Cardiac septum (tissue), 1 donor: ENCODE measurements around the gene FDX1. TPM values are rescaled to one million over a fixed set of nuclear protein-coding genes. Genes with fewer than 3 reads are reported as not detected.

Experiments
- DNase-seq: peaks from one replicate; pipeline ENCODE4 v3.0.0-alpha.2; 2020; ENCODE audit warnings: low spot score
- intact Hi-C: fragments of 100-400 bp; cut with DNase I; formaldehyde crosslinking; loops from one replicate; pipeline ENCODE4 v1.14.0; 2022
- total RNA-seq: library from RNA; stranded (reverse); fragmentation: NEBNext Ultra II Directional; extraction: Animal tissue kit (Norgen Biotek cat#: 25700); gene quantifications from one replicate; pipeline ENCODE4 v1.2.1, GENCODE V29; 2021
- donor health status: DM: no; HTN: no; CAD: no.

The FDX1 gene
- total RNA-seq, 1 donor from 2014 or later: 21.7 TPM

DNA sequence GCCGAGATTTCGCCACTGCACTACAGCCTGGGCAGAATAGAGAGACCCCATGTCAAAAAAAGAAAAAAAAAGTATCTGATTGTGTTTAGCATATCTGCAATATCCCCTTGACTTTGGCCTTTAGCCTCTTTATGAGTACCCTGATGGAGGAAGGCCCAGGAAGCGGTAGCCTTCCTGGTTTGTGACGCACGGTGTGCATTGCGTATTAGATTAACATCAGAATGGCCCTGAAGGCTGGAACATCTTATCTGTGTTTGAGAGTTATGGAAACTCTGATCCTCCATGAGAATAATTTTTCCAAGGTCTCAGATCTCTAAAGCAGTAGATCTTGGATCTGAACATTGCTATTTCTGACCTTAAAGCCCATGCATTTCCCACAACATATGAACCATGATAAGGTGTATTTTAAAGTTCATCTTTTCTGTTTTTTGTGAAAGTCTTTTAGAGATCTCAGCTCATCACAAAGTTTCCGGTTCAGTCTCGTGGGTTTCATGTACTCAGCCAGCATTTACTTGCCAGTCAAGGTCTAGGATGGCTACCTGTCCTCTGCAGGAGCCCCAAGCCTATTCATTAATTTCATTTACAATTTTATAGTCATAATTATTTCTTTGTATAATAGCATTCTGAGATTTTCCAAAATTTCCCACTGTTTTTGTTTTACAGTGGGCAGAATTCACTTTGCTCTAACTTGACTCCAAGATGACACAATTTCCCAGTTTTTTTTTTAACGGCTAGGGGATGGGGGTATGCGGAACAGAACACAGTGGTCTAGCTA, 605 bp upstream of the FDX1 start:
- no peak for DNase-seq
- intact Hi-C loops: loop anchor here (5.0 to 10.0 kb wide), 2 partner anchors 132 to 334 kb away; partner anchors contain the start of genes RDX and ZC3H12C

DNA sequence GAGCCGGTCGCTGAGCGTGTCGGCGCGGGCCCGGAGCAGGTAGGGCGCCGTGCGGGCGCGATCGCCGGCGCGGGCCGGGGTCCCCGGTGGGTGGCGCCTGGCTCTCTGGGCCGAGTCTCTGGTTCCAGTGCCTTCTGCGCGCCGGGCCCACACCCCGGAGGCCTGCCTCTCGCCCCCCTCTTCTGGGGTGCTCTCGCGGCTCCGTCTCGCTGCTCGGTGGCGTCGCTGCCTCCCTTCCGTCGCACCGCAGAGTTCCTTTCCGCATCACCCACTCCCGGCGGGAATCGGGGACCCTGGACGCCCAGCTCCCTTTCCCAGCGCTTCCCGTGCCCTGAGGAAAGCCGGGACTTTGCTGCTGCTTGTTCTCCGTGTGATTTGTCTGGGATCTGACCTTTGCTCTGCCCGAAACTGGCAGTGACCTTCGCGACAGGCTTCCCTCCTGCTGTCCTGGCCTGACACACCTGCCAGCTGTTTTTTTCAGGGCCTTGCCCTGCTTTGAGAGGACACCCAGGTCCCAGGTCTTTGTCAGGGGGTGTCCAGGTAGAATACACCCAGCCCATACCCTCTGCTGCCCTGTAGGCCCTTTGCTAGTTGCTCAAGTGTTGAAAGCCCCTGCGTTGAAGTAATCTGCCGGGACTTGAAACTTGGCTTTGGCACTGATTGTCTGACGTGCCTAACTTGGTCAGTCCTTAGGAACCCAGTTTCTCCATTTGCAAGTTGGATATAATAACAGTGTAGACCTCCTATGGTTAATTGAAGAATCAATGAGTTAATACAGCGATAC, 711 bp downstream of the FDX1 start:
- intact Hi-C loops: loop anchor here (5.0 kb wide), 2 partner anchors 53 to 228 kb away; no protein-coding TSS in a partner anchor
- DNase-seq: peak; percentile 76

DNA sequence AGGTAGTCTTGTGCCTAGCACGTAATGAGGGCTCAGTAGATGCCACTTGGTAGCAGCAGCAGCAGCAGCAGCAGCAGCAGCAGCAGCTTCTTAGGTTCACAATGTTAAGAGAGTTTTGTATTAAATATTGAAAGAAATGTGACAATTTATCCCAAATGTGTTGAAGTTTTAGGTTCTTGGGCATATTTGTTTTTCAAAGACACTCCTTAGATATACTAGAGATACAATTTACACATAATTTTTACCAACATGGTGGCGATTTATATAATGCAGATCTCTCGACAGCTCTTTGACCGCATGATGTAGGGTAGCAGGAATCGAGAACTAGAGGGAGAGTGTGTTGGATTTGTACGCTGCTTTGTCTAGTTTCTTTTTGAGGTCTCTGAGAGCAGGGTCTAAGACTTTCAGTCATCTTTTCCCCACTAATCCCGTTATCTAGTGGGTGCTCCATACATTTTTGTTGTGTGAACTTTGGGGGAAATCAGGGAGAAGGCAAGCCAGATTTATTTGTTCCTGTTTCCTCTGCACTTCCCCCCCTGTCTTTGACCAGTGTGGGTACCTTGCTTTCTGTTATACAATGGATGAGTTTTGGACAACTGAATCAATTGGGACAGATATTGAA, 1.4 kb downstream of the FDX1 start:
- intact Hi-C loops: loop anchor here (5.0 kb wide), 2 partner anchors 54 to 229 kb away; no protein-coding TSS in a partner anchor
- no peak for DNase-seq

DNA sequence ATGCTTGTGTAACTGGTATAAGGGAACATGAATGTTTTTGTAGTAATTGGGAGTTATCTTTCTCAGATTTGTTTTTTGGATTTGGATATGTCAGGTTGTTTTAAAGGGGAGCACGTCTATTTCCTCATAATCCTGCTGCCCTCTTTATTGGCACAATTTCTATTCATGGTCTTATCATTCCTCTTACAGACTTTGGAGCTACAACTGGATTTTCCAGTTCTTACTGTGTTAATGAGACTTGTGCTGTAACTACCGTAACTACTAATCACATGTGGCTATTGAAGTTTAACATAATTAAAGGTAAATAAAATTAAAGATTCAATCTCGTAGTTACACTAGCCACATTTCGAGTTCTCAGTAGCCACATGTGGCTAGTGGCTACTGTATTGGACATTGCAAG, 1.9 kb downstream of the FDX1 start:
- intact Hi-C loops: loop anchor here (5.0 kb wide), 2 partner anchors 54 to 229 kb away; no protein-coding TSS in a partner anchor
- no peak for DNase-seq

DNA sequence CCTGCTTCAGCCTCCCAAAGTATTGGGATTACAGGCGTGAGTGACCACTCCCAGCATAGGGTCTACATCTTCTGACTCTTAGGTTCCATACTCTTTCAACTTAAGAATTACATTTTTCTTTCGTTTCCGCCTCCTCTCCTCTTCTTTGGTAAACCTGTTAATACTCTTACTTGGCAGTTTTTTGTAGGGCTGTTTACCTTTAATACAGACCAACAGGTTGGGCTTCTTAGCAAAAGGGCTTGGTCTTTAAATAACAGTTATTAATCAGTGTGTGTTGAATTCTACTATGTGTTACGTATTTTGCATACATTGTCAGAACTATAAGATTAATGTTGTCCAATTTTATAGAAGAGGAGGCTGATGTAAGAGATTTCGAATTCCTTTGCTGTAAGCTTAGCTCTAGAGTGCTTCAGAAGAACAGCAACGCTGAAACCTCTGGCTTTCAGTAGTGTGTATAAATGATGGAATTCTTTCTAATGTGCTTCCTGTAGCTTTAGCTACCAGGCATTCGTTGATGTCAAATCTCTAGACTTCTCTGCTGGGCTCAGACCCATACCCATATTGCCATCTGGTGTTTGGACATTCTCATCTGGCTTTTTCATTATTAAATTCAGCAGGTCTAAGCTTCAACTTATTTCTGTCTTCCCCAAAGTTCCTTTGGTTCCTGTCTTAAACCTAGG, 3.1 kb downstream of the FDX1 start:
- no peak for DNase-seq
- intact Hi-C loops: loop anchor here (5.0 kb wide), 2 partner anchors 56 to 231 kb away; no protein-coding TSS in a partner anchor

DNA sequence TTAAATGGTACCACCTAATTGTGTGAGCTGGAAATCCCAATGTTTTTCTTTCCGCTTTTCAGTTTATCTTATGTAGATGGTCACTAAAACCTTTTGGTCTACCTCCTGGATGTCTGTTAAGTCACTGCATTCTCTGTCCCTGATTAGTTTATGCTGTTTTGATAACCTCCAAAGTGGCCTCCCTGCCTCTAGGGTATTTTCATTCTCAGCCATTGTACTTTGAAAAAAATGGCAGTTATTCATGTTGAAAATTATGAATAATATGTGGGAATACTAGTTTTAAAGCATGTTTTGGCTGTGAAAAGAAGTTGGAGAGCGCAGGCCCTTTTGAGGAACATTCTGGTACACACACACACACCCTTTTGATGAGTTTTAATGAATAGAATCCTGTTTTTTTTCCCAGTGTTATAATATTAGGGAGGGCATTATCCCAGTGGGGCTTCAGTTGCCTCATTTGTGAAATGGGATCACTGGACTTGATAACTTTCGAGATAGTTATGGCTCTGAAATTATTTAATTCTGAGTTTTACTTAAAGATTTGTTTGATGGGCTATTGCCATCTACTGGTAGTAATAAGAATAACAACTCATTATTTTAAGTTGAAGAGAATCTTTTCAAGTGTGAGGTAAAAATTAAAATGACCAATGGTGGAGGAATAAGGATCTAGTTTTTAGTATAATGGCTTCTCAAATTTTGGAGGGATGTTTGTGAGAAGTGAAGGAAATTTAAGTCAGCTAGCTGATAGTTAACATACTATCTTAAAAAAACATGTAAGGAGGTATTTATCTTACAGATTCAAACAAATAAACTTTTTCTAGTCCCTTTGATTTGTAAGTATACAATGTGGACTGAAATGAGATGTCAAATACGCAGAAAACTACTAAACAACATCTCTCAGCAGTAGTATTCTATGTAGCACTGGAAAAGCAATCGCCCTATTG, 3.9 kb downstream of the FDX1 start:
- intact Hi-C loops: loop anchor here (5.0 kb wide), 2 partner anchors 56 to 231 kb away; no protein-coding TSS in a partner anchor
- DNase-seq: no peak

DNA sequence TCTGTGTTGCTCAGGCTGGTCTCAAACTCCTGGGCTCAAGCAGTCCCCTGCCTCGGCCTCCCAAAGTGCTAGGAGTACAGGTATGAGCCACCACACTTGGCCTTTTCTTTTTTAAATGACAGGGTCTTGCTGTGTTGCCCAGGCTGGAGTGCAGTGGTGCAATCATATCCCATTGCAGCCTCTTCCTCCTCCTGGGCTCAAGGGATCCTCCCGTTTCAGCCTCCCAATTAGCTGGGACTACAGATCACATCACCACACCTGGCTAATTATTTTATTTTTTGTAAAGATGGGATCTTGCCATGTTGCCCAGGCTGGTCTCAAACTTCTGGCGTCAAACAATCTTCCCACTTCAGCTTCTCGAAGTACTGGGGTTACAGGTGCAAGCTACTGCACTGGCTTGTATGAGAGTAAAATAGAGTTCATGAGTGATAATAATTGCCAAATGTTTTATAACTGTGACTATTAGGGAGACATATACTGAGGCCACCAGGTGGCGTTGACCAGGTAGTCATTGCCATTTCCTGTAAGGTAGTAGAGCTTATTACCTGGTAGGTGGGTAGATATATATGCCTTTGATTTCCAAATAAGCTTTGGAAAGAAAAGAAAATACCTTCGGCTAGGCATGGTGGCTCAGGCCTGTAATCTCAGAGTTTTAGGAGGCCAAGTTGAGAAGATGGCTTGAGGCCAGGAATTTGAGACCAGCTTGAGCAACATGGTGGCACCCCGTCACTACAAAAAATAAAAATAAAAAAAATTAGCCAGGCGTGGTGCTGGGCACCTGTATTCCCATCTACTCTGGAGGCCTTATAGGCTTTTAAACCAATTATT, 5.4 kb downstream of the FDX1 start:
- DNase-seq: no peak
- intact Hi-C loops: loop anchor here (5.0 kb wide), 2 partner anchors 58 to 233 kb away; no protein-coding TSS in a partner anchor

DNA sequence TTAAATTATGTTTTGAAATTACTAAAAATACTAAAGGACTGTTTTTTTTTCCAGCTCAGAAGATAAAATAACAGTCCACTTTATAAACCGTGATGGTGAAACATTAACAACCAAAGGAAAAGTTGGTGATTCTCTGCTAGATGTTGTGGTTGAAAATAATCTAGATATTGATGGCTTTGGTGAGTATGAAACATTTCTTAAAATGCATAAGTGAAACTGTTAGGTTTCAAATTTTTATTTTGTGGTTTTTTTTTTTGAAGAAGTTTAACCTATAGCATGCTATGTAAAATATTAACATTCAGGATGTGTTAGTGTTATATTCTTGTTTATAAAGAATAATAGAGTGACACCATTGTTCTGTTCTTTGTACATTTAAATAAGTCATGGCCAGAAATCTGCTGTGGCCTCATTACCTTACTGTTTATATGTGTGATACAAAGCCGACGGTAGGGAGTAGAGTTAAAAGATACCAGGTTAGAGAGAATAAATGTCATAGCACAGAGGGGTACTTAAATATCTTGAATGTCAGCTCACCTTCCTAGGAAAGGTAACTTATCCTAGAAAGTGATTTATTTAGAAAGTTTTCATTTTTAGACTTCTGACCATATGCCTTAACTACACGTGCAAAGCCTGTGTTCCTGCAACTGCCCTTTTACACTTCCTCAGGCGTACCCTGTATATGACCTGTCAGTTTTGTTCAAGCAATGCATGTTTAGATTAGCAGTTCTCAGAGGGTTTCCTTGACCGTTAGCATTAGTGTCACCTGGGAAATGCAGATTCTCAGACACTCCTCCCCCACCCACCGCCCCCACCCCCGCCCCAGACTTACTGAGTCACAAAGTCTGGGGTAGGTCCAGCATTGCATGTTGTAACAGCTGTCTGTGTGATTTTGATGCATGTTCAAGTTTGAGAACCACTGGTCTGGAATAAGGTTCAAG, 6.3 kb downstream of the FDX1 start:
- intact Hi-C loops: no loop called here
- DNase-seq: no peak

- DNase-seq: no peak
- intact Hi-C loops: no loop called here
These were observed 8.3 kb downstream of the FDX1 start for GRCh38 chr11:110438017-110438416.

DNA sequence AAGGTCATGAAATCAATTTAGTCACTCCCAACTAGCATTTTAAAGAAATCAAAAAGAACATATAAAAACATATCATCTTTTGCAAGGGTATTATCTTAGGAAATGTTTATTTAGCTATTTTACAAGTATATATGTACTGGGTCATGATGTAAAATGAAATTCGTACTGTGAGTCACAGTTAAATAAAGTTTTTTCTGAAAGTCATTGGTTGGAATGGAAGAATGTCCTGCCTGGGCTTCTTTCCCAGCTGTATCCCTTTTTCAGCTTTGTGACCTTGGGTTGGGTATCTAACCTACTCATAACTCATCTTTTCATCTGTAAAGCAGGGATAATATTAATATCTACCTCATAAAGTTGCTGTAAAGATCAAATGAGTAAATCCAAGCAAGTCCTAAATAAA, 15.7 kb downstream of the FDX1 start:
- DNase-seq: no peak
- intact Hi-C loops: no loop called here

- DNase-seq: no peak
- intact Hi-C loops: no loop called here
These were observed 16.3 kb downstream of the FDX1 start for GRCh38 chr11:110446061-110446460.

GRCh38 chr11:110446594-110446993, 16.8 kb downstream of the FDX1 start:
- intact Hi-C loops: no loop called here
- DNase-seq: no peak

DNA sequence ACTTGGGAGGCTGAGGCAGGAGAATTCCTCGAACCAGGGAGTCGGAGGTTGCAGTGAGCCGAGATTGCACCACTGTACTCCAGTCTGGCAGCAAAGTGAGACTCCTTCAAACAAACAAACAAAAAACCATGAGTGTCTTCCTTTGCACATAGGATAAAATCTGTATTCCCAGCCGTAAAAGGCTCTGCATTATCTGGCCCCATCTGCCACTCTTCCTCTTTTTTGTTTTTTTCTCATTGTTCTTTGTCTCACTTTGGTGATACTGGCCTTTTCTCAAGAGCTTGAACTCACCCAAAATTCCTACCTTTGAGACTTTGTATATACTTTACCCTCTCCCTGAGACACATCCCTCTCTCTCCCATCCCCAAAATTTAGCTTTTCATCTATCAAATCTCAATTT, 17.6 kb downstream of the FDX1 start:
- DNase-seq: no peak
- intact Hi-C loops: no loop called here

GRCh38 chr11:110447897-110448745, 18.4 kb downstream of the FDX1 start:
- intact Hi-C loops: no loop called here
- no peak for DNase-seq

- DNase-seq: no peak
- intact Hi-C loops: no loop called here
These were observed 20.5 kb downstream of the FDX1 start for GRCh38 chr11:110450246-110450645.

GRCh38 chr11:110452720-110453119, 23.0 kb downstream of the FDX1 start:
- DNase-seq: no peak
- intact Hi-C loops: no loop called here
